Fibroblast of gingiva (primary cell): ENCODE results near the gene CFAP97D1.
"Not testable (repeated sequence)": the region's sequence is repeated elsewhere in the genome, so short reads cannot be mapped to it uniquely, and the experiment has no call there.

Experiments
- DNase-seq: peaks from one replicate; pipeline ENCODE4 v3.0.0-alpha.2; 2011; ENCODE audit warnings: low read depth

CFAP97D1 gene

GRCh38 chr17:43768382-43768781 is 11.9 kb upstream of the CFAP97D1 start:
- no peak for DNase-seq

- DNase-seq = no peak
Observed at GRCh38 chr17:43768943-43769342, 11.3 kb upstream of the CFAP97D1 start.

- no peak for DNase-seq
Observed at GRCh38 chr17:43769426-43769825, 10.8 kb upstream of the CFAP97D1 start.

GRCh38 chr17:43769859-43770258 is 10.4 kb upstream of the CFAP97D1 start:
- no peak for DNase-seq

GRCh38 chr17:43770957-43771356 is 9.3 kb upstream of the CFAP97D1 start:
- no peak for DNase-seq

GRCh38 chr17:43771463-43771862 is 8.8 kb upstream of the CFAP97D1 start:
- no peak for DNase-seq

- no peak for DNase-seq
Observed at GRCh38 chr17:43772877-43773648, 7.2 kb upstream of the CFAP97D1 start.

GRCh38 chr17:43774304-43775250 is 5.7 kb upstream of the CFAP97D1 start:
- DNase-seq = no peak

GRCh38 chr17:43778337-43779144 is 1.7 kb upstream of the CFAP97D1 start, which contains the start of gene DUSP3:
TSS of gene DUSP3 (minus strand) at chr17:43778977. CDS start at chr17:43778924, 53 bp downstream.
- peak; percentile 94 for DNase-seq

- DNase-seq = no peak
Observed at GRCh38 chr17:43779145-43780125, 800 bp upstream of the CFAP97D1 start.

GRCh38 chr17:43782913-43783680 is 2.9 kb downstream of the CFAP97D1 start:
- DNase-seq = no peak

GRCh38 chr17:43784068-43784467 is 3.8 kb downstream of the CFAP97D1 start:
- no peak for DNase-seq

GRCh38 chr17:43784628-43785101 is 4.4 kb downstream of the CFAP97D1 start:
- peak; percentile 59 for DNase-seq

GRCh38 chr17:43787728-43788127 is 7.5 kb downstream of the CFAP97D1 start:
- DNase-seq = peak; percentile 38

- no peak for DNase-seq
Observed at GRCh38 chr17:43788540-43788939, 8.3 kb downstream of the CFAP97D1 start.

GRCh38 chr17:43789482-43789881 is 9.2 kb downstream of the CFAP97D1 start:
- DNase-seq = no peak

- DNase-seq = no peak
Observed at GRCh38 chr17:43790311-43790940, 10.2 kb downstream of the CFAP97D1 start.

- peak; percentile 65 for DNase-seq
Observed at GRCh38 chr17:43791589-43791988, 11.4 kb downstream of the CFAP97D1 start.

- not testable (repeated sequence) for DNase-seq
Observed at GRCh38 chr17:43792668-43793067, 12.4 kb downstream of the CFAP97D1 start.
